D721Med (cell line): ENCODE data around the gene GADD45GIP1.

ENCODE experiments used
- DNase-seq: peaks from one replicate; pipeline ENCODE4 v3.0.0; 2011; ENCODE audit warnings: low spot score; ENCODE audit not compliant: insufficient read length
- FAIRE-seq: peaks from 2 replicates; lab custom pipeline; 2011; peaks lifted over from hg19 to GRCh38; lab: Jason Lieb, UNC
- CTCF ChIP-seq: IDR thresholded peaks from 2 replicates; pipeline ENCODE4 v1.5.1; 2012; ENCODE audit warnings: mild to moderate bottlenecking, control low read depth; ENCODE audit not compliant: insufficient read depth; ENCODE audit errors: missing control alignments

The GADD45GIP1 gene

GRCh38 chr19:12913011-12913561 is 43.9 kb downstream of the GADD45GIP1 start:
- no peak for TF ChIP-seq CTCF
- FAIRE-seq (no peak), DNase-seq (peak; percentile 70)

GRCh38 chr19:12912571-12912970 is 44.5 kb downstream of the GADD45GIP1 start:
- TF ChIP-seq CTCF = no peak
- FAIRE-seq (no peak), DNase-seq (no peak)

GRCh38 chr19:12907166-12907565 is 49.9 kb downstream of the GADD45GIP1 start:
- no peak for DNase-seq
- TF ChIP-seq CTCF = no peak
- no peak for FAIRE-seq
